Measurements from ENCODE around the gene CADPS.

DNA sequence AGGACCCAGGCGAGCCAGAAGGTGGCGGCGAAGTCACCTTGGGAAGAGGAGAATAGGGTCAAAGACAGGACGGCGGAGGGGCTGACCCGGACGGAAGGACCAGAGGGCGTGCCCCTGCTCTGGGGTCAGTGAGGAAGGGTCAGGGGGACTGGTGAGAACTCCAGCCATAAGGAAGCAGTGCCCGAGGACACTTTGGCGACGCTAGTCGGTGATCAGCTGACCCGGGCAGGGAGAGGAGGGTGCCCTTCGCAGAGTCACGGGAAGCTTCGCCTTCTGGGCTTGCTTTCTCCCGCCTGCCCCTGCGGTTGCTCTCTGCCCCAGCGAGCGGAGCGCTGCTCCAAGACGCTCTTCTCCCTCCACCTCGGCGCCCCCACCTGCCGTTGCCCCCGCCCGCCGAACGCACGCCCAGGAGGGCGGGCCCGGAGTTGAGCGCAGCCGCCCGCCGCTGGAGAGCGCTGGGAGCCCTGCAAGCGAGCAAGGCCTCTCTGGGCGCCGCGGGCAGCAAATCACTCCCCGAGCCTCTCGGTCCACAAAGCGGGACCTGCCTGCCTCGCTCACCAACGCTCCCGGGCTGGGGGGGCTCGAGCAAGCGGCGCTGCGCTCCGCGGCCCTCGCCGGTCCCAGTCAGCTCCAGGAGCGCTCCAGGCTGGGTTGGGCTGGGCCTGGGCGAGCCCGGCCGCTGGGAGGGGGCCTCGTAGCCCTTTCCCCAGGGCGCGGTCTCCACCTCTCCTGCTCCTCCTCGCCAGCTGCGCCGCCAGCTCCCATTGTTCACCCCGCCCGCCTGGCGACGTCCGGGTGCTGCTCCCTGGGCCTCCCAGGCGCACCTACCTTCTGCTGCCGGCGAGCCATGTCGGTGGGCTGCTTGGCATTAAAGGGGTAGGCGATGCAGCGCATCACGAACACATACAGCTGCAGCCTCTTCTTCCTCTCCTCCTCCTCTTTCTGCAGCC is 1.2 kb downstream of the CADPS start:
- TF ChIP-seq, protein P1, sequence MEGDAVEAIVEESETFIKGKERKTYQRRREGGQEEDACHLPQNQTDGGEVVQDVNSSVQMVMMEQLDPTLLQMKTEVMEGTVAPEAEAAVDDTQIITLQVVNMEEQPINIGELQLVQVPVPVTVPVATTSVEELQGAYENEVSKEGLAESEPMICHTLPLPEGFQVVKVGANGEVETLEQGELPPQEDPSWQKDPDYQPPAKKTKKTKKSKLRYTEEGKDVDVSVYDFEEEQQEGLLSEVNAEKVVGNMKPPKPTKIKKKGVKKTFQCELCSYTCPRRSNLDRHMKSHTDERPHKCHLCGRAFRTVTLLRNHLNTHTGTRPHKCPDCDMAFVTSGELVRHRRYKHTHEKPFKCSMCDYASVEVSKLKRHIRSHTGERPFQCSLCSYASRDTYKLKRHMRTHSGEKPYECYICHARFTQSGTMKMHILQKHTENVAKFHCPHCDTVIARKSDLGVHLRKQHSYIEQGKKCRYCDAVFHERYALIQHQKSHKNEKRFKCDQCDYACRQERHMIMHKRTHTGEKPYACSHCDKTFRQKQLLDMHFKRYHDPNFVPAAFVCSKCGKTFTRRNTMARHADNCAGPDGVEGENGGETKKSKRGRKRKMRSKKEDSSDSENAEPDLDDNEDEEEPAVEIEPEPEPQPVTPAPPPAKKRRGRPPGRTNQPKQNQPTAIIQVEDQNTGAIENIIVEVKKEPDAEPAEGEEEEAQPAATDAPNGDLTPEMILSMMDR (IDR thresholded peaks at IDR 0.05): no peak
- TF ChIP-seq POLR2A (IDR thresholded peaks at IDR 0.05): no peak
